Right forelimb (tissue), 1 donor: Measurements from ENCODE around the gene DHX34.
"Not testable (repeated sequence)": the region's sequence is repeated elsewhere in the genome, so short reads cannot be mapped to it uniquely, and the experiment has no call there.

Experiments used
- DNase-seq: peaks from one replicate; pipeline ENCODE4 v3.0.0-alpha.2; 2018

Gene DHX34

GRCh38 chr19:47390533-47391488 is 41.7 kb downstream of the DHX34 start:
- no peak for DNase-seq

GRCh38 chr19:47391510-47392223 is 42.6 kb downstream of the DHX34 start:
- DNase-seq, result peak; percentile 83

- no peak for DNase-seq
Observed at GRCh38 chr19:47398707-47399597, 49.8 kb downstream of the DHX34 start.

GRCh38 chr19:47402504-47402903 is 53.4 kb downstream of the DHX34 start:
- DNase-seq, result no peak

GRCh38 chr19:47404334-47405196 is 55.5 kb downstream of the DHX34 start:
- DNase-seq, result no peak

- no peak for DNase-seq
Observed at GRCh38 chr19:47405197-47405550, 56.1 kb downstream of the DHX34 start.

- DNase-seq, result no peak
Observed at GRCh38 chr19:47405854-47406417, 56.8 kb downstream of the DHX34 start.

- peak; percentile 58 for DNase-seq
Observed at GRCh38 chr19:47406711-47407416, 57.7 kb downstream of the DHX34 start.

GRCh38 chr19:47407417-47407774 is 58.3 kb downstream of the DHX34 start:
- DNase-seq, result no peak

GRCh38 chr19:47408156-47408938 is 59.2 kb downstream of the DHX34 start:
- no peak for DNase-seq

GRCh38 chr19:47411101-47411500 is 62.0 kb downstream of the DHX34 start:
- no peak for DNase-seq

GRCh38 chr19:47411696-47412095 is 62.6 kb downstream of the DHX34 start:
- DNase-seq, result not testable (repeated sequence)

GRCh38 chr19:47413941-47414340 is 64.8 kb downstream of the DHX34 start:
- DNase-seq, result no peak

- no peak for DNase-seq
Observed at GRCh38 chr19:47414469-47414868, 65.4 kb downstream of the DHX34 start.

- DNase-seq, result no peak
Observed at GRCh38 chr19:47415953-47416642, 67.0 kb downstream of the DHX34 start.

GRCh38 chr19:47416643-47416985 is 67.5 kb downstream of the DHX34 start:
- DNase-seq, result no peak

- DNase-seq, result no peak
Observed at GRCh38 chr19:47417107-47417745, 68.1 kb downstream of the DHX34 start.

- no peak for DNase-seq
Observed at GRCh38 chr19:47417746-47418691, 68.9 kb downstream of the DHX34 start.
